Measurements from ENCODE around the gene WASF3. TPM values are rescaled to one million over a fixed set of nuclear protein-coding genes. Genes with fewer than 3 reads are reported as not detected.

Gene WASF3
- total RNA-seq, 1 experiment from 2014 or later = 3.4 TPM

DNA sequence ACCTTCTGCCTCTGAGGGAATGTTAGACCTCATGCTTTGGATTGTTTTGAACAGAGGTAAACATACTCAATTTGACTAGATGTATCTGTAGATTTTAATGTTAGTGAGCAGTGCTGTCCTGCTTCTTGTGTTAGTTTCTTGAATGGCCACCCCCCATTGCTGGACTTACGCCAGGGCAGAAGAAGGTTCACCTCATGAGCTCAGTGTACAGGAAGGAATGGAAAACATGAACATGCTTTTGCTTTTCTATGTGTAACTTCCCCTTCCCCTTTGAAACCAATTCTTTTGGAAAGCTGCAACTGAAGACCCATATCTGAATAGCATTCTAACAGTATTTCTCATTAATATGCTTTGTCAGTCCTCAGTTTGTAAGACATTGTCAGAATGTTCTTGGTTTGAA is 32.3 kb downstream of the WASF3 start:
- Histone ChIP-seq H4K20me1 (ENCODE audit: insufficient read depth) (no peaks in the 10 kb centered on the region), H3K4me2 (ENCODE audit: low read length) (no peak overlapping the region), H3K36me3 (ENCODE audit: control insufficient read depth in 1 of 2, insufficient read depth in 2 of 2, low read length in 2 of 2) (no peaks in the 10 kb centered on the region), H3K4me1 (ENCODE audit: control insufficient read depth in 1 of 2, insufficient read depth in 2 of 2, low read length in 2 of 2) (no peaks in the 10 kb centered on the region), H3K9me3 (ENCODE audit: control insufficient read depth in 1 of 2, insufficient read depth in 1 of 2, low read depth in 1 of 2, low read length in 2 of 2) (no peaks in the 10 kb centered on the region), H3K9ac (ENCODE audit: low read length) (no peak overlapping the region), H3K9me2 (ENCODE audit: insufficient read depth) (no peaks in the 10 kb centered on the region), H3K27ac (ENCODE audit: low read depth, low read length) (no peak overlapping the region), H3K27me3 (ENCODE audit: insufficient read depth, low read length) (peaks cover 62% of the 10 kb centered on the region), H2AFZ (ENCODE audit: low read depth, low read length, poor library complexity, severe bottlenecking) (no peak overlapping the region), H3K4me3 (replicated peaks in 1 of 2; ENCODE audit: low read depth in 1 of 2, low read length in 2 of 2) (no peak overlapping the region), H3K79me2 (ENCODE audit: insufficient read depth, low read length) (no peaks in the 10 kb centered on the region)
- DNase-seq (ENCODE audit: low read depth, low spot score) = no peak
- RAD21 ChIA-PET (ENCODE audit: low non-redundant PET in 1 of 2, low total read pairs in 2 of 2, uncharacterized antibody in 2 of 2, unreplicated experiment in 2 of 2) = no interaction called here
- intact Hi-C loops (cut with micrococcal nuclease) = no loop called here
- POLR2A ChIA-PET = no interaction called here
- no peak for ATAC-seq
- no TSS peak for BruUV-seq (replicated peaks)
- CTCF ChIA-PET = no interaction called here
- TF ChIP-seq ELF1 (IDR thresholded peaks at IDR 0.05; ENCODE audit: borderline replicate concordance, low read depth) = no peak
- TF ChIP-seq SRF (IDR thresholded peaks at IDR 0.05; ENCODE audit: low read depth) = no peak
- TF ChIP-seq POLR2AphosphoS5 (IDR thresholded peaks at IDR 0.05; ENCODE audit: low read depth, low read length) = no peak
- TF ChIP-seq ZNF274 (IDR thresholded peaks at IDR 0.05; ENCODE audit: low read depth, low read length) = no peak
- TF ChIP-seq, protein P1, sequence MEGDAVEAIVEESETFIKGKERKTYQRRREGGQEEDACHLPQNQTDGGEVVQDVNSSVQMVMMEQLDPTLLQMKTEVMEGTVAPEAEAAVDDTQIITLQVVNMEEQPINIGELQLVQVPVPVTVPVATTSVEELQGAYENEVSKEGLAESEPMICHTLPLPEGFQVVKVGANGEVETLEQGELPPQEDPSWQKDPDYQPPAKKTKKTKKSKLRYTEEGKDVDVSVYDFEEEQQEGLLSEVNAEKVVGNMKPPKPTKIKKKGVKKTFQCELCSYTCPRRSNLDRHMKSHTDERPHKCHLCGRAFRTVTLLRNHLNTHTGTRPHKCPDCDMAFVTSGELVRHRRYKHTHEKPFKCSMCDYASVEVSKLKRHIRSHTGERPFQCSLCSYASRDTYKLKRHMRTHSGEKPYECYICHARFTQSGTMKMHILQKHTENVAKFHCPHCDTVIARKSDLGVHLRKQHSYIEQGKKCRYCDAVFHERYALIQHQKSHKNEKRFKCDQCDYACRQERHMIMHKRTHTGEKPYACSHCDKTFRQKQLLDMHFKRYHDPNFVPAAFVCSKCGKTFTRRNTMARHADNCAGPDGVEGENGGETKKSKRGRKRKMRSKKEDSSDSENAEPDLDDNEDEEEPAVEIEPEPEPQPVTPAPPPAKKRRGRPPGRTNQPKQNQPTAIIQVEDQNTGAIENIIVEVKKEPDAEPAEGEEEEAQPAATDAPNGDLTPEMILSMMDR (IDR thresholded peaks at IDR 0.05 in 2 of 3, conservative IDR thresholded peaks at IDR 0.05 in 1 of 3; ENCODE audit: borderline replicate concordance in 1 of 3, insufficient read depth in 1 of 3, low read depth in 2 of 3, low read length in 2 of 3) = no peak
- TF ChIP-seq YY1 (IDR thresholded peaks at IDR 0.05; ENCODE audit: extremely low read depth, insufficient replicate concordance, low read depth, low read length) = no peak
- TF ChIP-seq SIN3A (IDR thresholded peaks at IDR 0.05; ENCODE audit: low read depth) = no peak
- TF ChIP-seq RAD21 (IDR thresholded peaks at IDR 0.05; ENCODE audit: low read depth) = no peak
- no peak for TF ChIP-seq EZH2 (IDR thresholded peaks at IDR 0.05)
- TF ChIP-seq, protein P2, sequence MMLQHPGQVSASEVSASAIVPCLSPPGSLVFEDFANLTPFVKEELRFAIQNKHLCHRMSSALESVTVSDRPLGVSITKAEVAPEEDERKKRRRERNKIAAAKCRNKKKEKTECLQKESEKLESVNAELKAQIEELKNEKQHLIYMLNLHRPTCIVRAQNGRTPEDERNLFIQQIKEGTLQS (IDR thresholded peaks at IDR 0.05) = no peak
- no peak for TF ChIP-seq ZFX (IDR thresholded peaks at IDR 0.05)
- TF ChIP-seq EGR1 (IDR thresholded peaks at IDR 0.05; ENCODE audit: low read depth) = no peak
- TF ChIP-seq CEBPB (IDR thresholded peaks at IDR 0.05; ENCODE audit: low read depth) = no peak
- no peak for TF ChIP-seq EZH2phosphoT487 (IDR thresholded peaks at IDR 0.05; ENCODE audit: borderline replicate concordance)
- TF ChIP-seq, protein P3, sequence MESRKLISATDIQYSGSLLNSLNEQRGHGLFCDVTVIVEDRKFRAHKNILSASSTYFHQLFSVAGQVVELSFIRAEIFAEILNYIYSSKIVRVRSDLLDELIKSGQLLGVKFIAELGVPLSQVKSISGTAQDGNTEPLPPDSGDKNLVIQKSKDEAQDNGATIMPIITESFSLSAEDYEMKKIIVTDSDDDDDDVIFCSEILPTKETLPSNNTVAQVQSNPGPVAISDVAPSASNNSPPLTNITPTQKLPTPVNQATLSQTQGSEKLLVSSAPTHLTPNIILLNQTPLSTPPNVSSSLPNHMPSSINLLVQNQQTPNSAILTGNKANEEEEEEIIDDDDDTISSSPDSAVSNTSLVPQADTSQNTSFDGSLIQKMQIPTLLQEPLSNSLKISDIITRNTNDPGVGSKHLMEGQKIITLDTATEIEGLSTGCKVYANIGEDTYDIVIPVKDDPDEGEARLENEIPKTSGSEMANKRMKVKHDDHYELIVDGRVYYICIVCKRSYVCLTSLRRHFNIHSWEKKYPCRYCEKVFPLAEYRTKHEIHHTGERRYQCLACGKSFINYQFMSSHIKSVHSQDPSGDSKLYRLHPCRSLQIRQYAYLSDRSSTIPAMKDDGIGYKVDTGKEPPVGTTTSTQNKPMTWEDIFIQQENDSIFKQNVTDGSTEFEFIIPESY (IDR thresholded peaks at IDR 0.05; ENCODE audit: extremely low read depth, insufficient replicate concordance, low read length) = no peak
- TF ChIP-seq, protein P4, sequence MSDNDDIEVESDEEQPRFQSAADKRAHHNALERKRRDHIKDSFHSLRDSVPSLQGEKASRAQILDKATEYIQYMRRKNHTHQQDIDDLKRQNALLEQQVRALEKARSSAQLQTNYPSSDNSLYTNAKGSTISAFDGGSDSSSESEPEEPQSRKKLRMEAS (IDR thresholded peaks at IDR 0.05) = no peak
